ENCODE results near the gene JUND.

JUND gene

DNA sequence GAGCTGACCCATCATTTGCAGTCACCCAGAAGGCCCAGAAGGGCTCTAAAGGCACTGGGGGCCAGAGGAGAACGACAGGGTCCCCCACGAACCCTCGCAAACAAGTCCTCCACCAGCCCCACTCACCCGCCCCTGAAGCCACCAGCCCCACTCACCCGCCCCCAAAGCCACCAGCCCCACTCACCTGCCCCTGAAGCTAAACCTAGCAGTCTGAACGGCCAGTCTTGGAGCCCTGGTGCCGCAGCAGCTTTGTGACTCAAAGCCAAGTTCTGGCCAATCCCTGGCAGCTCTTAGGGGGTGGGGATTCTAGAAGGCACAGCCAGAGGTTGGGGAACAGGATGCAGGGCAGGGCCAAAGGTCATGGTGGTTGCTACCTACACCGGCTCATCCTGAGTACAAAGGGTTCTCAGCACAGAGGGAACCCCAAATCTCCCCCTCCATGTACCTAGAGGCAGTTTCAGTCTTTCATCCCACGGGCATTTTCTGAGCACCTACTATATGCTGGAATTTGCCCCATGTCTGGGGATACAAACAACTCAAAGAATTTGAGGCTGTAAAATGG lies 7.1 kb downstream of the JUND start, which contains the start of gene IQCN:
IQCN (minus strand) TSS at position 234 of the 562 bp plus-strand sequence. CDS start 4,974 bp downstream, outside the sequence.
- TF ChIP-seq, protein P1, sequence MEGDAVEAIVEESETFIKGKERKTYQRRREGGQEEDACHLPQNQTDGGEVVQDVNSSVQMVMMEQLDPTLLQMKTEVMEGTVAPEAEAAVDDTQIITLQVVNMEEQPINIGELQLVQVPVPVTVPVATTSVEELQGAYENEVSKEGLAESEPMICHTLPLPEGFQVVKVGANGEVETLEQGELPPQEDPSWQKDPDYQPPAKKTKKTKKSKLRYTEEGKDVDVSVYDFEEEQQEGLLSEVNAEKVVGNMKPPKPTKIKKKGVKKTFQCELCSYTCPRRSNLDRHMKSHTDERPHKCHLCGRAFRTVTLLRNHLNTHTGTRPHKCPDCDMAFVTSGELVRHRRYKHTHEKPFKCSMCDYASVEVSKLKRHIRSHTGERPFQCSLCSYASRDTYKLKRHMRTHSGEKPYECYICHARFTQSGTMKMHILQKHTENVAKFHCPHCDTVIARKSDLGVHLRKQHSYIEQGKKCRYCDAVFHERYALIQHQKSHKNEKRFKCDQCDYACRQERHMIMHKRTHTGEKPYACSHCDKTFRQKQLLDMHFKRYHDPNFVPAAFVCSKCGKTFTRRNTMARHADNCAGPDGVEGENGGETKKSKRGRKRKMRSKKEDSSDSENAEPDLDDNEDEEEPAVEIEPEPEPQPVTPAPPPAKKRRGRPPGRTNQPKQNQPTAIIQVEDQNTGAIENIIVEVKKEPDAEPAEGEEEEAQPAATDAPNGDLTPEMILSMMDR (IDR thresholded peaks at IDR 0.05; ENCODE audit: control insufficient read depth, extremely low read depth, insufficient read depth): no peak
- no peak within 1 kb of the TSS for H3K4me3 ChIP-seq (ENCODE audit: low read depth, low read length)
- no peak for DNase-seq (ENCODE audit: low read depth)

DNA sequence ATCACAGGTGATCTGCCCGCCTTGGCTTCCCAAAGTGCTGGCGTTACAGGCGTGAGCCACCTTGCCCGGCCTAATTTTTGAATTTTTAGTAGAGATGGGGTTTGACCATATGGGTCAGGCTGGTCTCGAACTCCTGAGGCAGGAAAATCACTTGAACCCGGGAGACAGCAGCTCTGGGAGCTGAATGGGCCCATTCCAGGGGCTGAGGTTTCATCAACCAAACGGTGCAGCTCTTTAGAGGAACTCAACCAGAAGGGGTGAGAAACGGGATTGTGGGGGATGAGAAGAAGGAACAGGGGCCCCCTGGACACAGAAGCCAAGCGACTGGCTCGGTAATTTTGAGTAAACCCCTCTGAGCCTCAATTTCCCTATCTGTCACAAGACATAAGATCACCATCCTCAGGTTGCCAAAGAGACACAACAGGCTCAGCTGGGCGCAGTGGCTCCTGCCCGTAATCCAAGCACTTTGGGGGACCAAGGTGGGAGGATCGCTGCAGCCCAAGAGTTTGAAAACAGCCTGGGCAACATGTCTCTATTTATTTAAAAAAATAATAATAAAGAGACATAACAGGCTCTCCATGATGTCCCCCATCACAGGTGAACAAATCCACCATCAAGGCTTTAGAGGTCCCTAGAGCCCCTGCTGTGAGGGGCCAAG lies 7.7 kb downstream of the JUND start:
- TF ChIP-seq, protein P1 (IDR thresholded peaks at IDR 0.05; ENCODE audit: control insufficient read depth, extremely low read depth, insufficient read depth): no peak
- no peak overlapping the region for H3K4me3 ChIP-seq (ENCODE audit: low read depth, low read length)
- no peak for DNase-seq (ENCODE audit: low read depth)

DNA sequence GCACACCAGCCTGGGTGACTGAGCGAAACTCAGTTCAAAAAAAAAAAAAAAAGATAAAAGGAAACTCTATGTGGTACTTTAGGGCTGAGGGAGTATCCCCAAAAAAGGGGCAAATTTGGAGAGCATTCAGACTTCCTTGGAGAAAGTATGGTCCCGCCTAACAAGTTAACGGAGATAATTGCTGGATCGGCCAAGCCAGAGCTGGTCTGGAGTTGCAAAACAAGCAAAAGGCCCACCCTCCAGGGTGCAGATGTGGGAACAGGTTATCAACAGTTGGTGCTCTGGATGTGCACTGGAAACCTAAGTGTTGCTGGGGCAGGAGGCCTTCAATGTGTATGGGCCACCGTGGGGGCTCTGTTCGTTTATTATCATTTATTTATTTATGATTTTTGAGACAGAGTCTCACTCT lies 10.0 kb downstream of the JUND start:
- no peak for DNase-seq (ENCODE audit: low read depth)
- TF ChIP-seq, protein P1 (IDR thresholded peaks at IDR 0.05; ENCODE audit: control insufficient read depth, extremely low read depth, insufficient read depth): no peak
- no peak overlapping the region for H3K4me3 ChIP-seq (ENCODE audit: low read depth, low read length)

DNA sequence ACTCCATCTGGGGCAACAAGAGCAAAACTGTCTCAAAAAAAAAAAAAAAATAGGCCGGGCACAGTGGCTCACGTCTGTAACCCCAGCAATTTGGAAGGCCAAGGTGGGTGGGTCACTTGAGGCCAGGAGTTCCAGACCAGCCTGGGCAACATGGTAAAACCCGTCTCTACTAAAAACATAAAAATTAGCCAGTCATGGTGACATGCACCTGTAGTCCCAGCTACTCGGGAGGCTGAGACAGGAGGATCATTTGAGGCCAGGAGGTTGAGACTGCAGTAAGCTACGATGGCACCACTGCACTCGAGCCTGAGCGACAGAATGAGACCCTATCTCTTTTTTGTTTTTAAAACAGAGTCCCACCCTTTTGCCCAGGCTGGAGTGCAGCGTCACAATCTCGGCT lies 11.1 kb downstream of the JUND start:
- DNase-seq (ENCODE audit: low read depth): no peak
- H3K4me3 ChIP-seq (ENCODE audit: low read depth, low read length): no peak overlapping the region
- TF ChIP-seq, protein P1 (IDR thresholded peaks at IDR 0.05; ENCODE audit: control insufficient read depth, extremely low read depth, insufficient read depth): no peak

DNA sequence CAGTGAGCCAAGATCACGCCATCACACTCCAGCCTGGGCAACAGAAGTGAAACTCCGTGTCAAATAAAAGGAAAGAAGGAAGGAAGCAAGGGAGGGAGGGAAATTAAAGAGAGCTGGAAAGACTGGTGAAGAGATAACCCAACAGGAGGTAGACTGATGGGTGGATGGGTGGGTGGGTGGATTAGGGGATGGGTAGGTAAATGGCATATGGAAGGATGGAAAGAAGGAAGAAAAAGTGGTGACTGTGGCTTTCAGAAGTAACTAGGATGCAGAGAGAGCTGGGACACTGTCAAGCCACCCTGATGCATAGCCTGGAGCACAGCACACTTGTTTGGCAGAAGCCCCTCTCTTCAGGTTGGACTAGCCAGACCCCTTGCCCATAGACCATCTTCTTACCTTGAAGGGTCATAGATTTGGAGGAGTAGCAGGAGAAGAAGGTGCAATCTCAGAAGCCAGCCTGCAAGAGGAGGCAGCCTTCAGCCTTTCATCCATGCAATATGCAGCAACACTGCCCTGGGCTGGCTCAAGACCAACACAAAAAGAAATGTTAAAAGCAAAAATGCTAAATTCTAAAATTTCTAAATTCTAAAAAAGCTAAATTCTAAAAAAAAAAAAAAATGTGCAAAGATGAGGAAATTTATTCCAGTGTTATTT lies 12.2 kb downstream of the JUND start:
- DNase-seq (ENCODE audit: low read depth): no peak
- TF ChIP-seq, protein P1 (IDR thresholded peaks at IDR 0.05; ENCODE audit: control insufficient read depth, extremely low read depth, insufficient read depth): no peak
- H3K4me3 ChIP-seq (ENCODE audit: low read depth, low read length): no peak overlapping the region

DNA sequence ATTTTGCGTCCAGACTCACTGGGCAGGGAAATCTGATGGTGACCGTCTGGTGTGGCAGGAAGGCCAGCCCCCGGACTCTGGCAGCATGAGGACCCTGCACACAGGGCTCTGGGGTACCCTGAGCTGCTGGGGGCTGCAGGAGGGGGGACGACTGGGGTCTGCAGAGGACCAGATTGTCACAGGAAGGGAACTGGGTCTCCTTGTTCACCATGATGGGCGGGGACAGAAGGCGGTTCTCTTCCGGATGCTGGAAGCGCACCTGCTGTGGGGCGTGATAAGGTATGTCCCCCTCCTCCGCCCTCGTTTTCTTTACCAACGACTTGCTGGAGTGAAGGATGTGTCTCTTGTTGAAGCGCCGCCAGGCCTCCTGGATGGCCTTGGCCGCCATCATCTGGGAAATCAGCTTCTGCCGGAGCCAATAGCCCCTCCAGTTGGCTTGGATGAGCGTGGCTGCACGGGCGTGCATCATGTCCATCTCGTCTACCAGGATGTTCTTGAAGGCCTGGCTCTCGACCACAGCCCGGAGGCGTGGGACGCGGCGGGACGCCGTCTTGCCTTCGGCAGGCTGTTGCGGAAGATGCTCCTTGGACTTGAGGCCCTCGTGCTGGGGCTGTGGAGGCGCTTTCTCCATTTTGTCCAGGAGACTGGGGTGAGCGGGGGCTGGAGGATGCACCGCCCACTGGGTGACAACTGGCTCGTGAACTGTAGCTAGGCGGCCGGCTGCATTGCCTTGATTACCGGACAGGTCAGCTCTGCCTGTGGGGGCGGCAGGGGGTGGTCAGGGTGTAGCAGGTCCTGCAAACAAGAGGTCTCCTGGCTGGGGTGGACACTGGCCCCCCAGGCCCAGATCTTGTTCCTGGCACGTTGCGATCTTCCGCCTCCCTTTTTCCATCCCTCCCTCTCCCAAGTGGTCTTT lies 14.4 kb downstream of the JUND start:
- H3K4me3 ChIP-seq (ENCODE audit: low read depth, low read length): no peak overlapping the region
- DNase-seq (ENCODE audit: low read depth): no peak
- TF ChIP-seq, protein P1 (IDR thresholded peaks at IDR 0.05; ENCODE audit: control insufficient read depth, extremely low read depth, insufficient read depth): no peak

All from LNCaP clone FGC (cell line).